GM23248 (cell line): ENCODE data around the gene KIN.

ENCODE experiments used
- EZH2 ChIP-seq: fragments of 200-600 bp; sonication (generic); IDR thresholded peaks from 2 replicates; pipeline ENCODE4 v1.6.1; 2018; ENCODE audit warnings: antibody characterized with exemption, mild to moderate bottlenecking; ENCODE audit not compliant: insufficient read depth, poor library complexity, severe bottlenecking
- EZH2phosphoT487 ChIP-seq: fragments of 200-600 bp; sonication (generic); IDR thresholded peaks from 2 replicates; pipeline ENCODE4 v1.6.1; 2018; ENCODE audit warnings: antibody characterized with exemption, moderate library complexity, mild to moderate bottlenecking, low read depth; ENCODE audit not compliant: insufficient read depth

DNA sequence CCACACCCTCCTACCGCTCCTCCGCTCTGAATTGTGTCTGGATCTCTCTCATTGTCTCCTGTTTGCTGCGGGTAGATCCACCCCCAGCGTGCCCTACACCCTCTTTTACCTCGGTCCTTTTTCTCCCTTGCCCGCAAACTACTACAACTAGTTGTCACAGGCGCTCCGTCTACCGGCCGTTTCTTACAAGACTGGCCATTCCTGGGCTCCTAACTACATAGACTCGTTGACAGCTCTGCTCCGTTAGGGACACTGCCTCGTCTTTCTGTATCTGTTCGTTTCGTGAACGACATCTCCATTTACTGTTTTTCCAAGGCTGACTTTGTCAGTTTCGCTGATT lies 31.3 kb upstream of the KIN start:
- no peak for TF ChIP-seq EZH2
- no peak for TF ChIP-seq EZH2phosphoT487
